Measurements from ENCODE around the gene RHOBTB3. TPM values are rescaled to one million over a fixed set of nuclear protein-coding genes. Genes with fewer than 3 reads are reported as not detected.

The RHOBTB3 gene
- total RNA-seq, 1 experiment from 2014 or later, result 85.6 TPM

DNA sequence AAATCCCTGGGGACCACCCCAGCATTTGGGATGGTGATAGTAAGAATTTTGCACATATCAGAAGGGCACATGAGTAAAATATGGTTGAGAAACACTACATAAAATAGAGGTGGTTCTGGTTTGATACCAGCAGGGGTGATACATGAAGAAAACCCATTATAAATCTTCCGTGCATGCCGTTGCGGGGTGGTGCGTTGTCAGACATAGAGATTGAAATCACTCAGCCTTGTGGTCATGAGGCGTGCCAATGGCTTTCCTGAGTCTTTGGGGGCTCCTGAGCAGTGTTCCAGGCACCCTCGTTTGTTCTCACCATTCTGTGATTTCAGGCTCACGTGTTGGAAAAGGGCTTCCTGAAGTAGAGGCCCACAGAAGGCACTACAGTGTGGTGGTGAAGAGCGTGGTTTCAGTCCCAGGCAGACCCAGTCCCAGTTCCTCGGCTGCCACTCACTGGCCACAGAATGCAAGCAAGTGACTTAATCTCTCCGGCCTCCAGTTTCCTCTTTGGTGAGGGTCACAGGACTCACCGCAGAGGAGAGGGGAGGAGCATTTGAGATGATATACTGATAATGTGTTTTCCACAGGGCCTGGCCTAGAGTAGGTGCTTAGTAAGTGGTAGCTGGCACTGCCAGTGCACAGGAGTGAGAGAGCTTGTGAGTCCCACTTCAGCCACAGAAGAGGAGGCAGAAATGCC, 111.9 kb downstream of the RHOBTB3 start:
- DNase-seq, result no peak
- Mint-ChIP-seq H3K27me3 (ENCODE audit: insufficient read depth, unreplicated experiment) (no peaks in the 10 kb centered on the region), H3K36me3 (ENCODE audit: insufficient read depth, unreplicated experiment) (no peaks in the 10 kb centered on the region), H3K9me3 (ENCODE audit: unreplicated experiment) (no peaks in the 10 kb centered on the region), H3K4me1 (ENCODE audit: low read depth, unreplicated experiment) (no peaks in the 10 kb centered on the region), H3K4me3 (ENCODE audit: unreplicated experiment) (no peak overlapping the region), H3K27ac (ENCODE audit: unreplicated experiment) (no peak overlapping the region)
- BruUV-seq (replicated peaks), result no TSS peak
- no peaks in the 10 kb centered on the region for H3K36me3 ChIP-seq (ENCODE audit: control insufficient read depth, insufficient read depth, low read length)
- no peak overlapping the region for H3K4me3 ChIP-seq (ENCODE audit: low read depth, low read length)
- ChIA-PET POLR2A (no interaction called here), CTCF (interaction anchor here (2.0 kb wide), 1 partner anchor 62 kb away, joined by 12 read pairs; no protein-coding TSS in a partner anchor)
- H3K27me3 ChIP-seq (replicated peaks; ENCODE audit: control insufficient read depth, insufficient read depth, low read length), result no peaks in the 10 kb centered on the region
- H3K4me1 ChIP-seq, result no peaks in the 10 kb centered on the region
- no peaks in the 10 kb centered on the region for H3K9me3 ChIP-seq
- TF ChIP-seq, protein P1, sequence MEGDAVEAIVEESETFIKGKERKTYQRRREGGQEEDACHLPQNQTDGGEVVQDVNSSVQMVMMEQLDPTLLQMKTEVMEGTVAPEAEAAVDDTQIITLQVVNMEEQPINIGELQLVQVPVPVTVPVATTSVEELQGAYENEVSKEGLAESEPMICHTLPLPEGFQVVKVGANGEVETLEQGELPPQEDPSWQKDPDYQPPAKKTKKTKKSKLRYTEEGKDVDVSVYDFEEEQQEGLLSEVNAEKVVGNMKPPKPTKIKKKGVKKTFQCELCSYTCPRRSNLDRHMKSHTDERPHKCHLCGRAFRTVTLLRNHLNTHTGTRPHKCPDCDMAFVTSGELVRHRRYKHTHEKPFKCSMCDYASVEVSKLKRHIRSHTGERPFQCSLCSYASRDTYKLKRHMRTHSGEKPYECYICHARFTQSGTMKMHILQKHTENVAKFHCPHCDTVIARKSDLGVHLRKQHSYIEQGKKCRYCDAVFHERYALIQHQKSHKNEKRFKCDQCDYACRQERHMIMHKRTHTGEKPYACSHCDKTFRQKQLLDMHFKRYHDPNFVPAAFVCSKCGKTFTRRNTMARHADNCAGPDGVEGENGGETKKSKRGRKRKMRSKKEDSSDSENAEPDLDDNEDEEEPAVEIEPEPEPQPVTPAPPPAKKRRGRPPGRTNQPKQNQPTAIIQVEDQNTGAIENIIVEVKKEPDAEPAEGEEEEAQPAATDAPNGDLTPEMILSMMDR (IDR thresholded peaks at IDR 0.05; ENCODE audit: insufficient read depth in 1 of 2, low read depth in 1 of 2, low read length in 1 of 2, severe bottlenecking in 1 of 2, unreplicated experiment in 1 of 2), result peak in 1 of 2 experiments; percentile 31
- intact Hi-C loops (cut with micrococcal nuclease; ENCODE audit: unreplicated experiment), result loop anchor here (1.0 to 10.0 kb wide), 2 partner anchors 62 to 288 kb away; partner anchors contain the start of genes ARSK and SKIC3

DNA sequence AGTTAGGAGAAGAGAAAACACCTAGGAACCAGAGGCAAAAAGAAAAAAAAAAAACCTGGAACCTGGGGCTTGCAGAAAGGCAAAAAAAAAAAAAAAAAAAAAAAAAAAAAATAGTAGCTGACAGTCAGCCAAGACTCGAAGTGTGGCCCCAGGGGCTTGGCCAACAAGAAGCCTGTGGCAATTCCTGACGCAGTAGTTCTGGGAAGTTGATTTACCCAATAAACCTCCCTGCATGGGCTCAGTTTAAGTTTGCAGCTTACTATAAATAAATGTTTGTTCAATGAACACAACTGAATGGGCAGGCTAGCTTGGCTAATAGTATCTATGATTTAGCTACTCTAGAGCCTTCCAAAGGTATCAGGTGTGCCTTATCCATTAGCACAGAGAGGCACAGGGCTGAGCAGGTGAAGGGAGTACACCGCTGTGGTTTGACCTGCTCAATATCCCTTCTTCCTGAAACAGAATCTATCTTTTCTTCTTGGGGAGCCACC, 112.6 kb downstream of the RHOBTB3 start:
- BruUV-seq (replicated peaks), result no TSS peak
- Mint-ChIP-seq H3K36me3 (ENCODE audit: insufficient read depth, unreplicated experiment) (no peaks in the 10 kb centered on the region), H3K4me3 (ENCODE audit: unreplicated experiment) (no peak overlapping the region), H3K27me3 (ENCODE audit: insufficient read depth, unreplicated experiment) (no peaks in the 10 kb centered on the region), H3K9me3 (ENCODE audit: unreplicated experiment) (no peaks in the 10 kb centered on the region), H3K4me1 (ENCODE audit: low read depth, unreplicated experiment) (no peaks in the 10 kb centered on the region), H3K27ac (ENCODE audit: unreplicated experiment) (no peak overlapping the region)
- TF ChIP-seq, protein P1 (IDR thresholded peaks at IDR 0.05; ENCODE audit: insufficient read depth in 1 of 2, low read depth in 1 of 2, low read length in 1 of 2, severe bottlenecking in 1 of 2, unreplicated experiment in 1 of 2), result no peak
- CTCF ChIA-PET, result interaction anchor here (2.0 kb wide), 1 partner anchor 63 kb away, joined by 12 read pairs; no protein-coding TSS in a partner anchor
- POLR2A ChIA-PET, result no interaction called here
- DNase-seq, result no peak
- Histone ChIP-seq H3K27me3 (replicated peaks; ENCODE audit: control insufficient read depth, insufficient read depth, low read length) (no peaks in the 10 kb centered on the region), H3K9me3 (no peaks in the 10 kb centered on the region), H3K4me3 (ENCODE audit: low read depth, low read length) (no peak overlapping the region), H3K36me3 (ENCODE audit: control insufficient read depth, insufficient read depth, low read length) (no peaks in the 10 kb centered on the region), H3K4me1 (no peaks in the 10 kb centered on the region)
- intact Hi-C loops (cut with micrococcal nuclease; ENCODE audit: unreplicated experiment), result loop anchor here (1.0 to 10.0 kb wide), 2 partner anchors 62 to 289 kb away; partner anchors contain the start of genes ARSK and SKIC3

DNA sequence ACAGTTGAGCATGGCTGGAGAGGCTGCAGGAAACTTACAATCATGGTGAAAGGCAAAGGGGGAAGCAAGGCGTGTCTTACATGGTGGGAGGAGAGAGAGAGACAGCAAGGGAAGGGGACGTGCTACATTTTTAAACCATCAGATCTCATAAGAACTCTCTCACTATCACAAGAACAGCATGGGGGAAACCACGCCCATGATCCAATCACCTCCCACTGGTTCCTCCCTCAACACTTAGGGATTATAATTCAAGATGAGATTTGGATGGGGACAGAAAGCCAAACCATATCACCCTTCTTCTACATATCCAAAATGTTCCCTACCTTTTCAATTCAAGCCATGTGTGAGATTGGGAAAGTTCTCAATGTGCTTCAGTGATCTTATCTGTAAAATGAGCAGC, 114.3 kb downstream of the RHOBTB3 start:
- H3K4me3 Mint-ChIP-seq (ENCODE audit: unreplicated experiment), result no peak overlapping the region
- no peaks in the 10 kb centered on the region for H3K27me3 Mint-ChIP-seq (ENCODE audit: insufficient read depth, unreplicated experiment)
- TF ChIP-seq, protein P1 (IDR thresholded peaks at IDR 0.05; ENCODE audit: insufficient read depth in 1 of 2, low read depth in 1 of 2, low read length in 1 of 2, severe bottlenecking in 1 of 2, unreplicated experiment in 1 of 2), result no peak
- H3K36me3 Mint-ChIP-seq (ENCODE audit: insufficient read depth, unreplicated experiment), result no peaks in the 10 kb centered on the region
- ChIA-PET POLR2A (no interaction called here), CTCF (no interaction called here)
- Histone ChIP-seq H3K36me3 (ENCODE audit: control insufficient read depth, insufficient read depth, low read length) (no peaks in the 10 kb centered on the region), H3K27me3 (replicated peaks; ENCODE audit: control insufficient read depth, insufficient read depth, low read length) (no peaks in the 10 kb centered on the region), H3K9me3 (no peaks in the 10 kb centered on the region), H3K4me3 (ENCODE audit: low read depth, low read length) (no peak overlapping the region), H3K4me1 (no peaks in the 10 kb centered on the region)
- intact Hi-C loops (cut with micrococcal nuclease; ENCODE audit: unreplicated experiment), result loop anchor here (10.0 kb wide), 1 partner anchor 291 kb away; the partner anchor contains the start of genes ARSK and SKIC3
- DNase-seq, result no peak
- no TSS peak for BruUV-seq (replicated peaks)
- H3K4me1 Mint-ChIP-seq (ENCODE audit: low read depth, unreplicated experiment), result no peaks in the 10 kb centered on the region
- H3K9me3 Mint-ChIP-seq (ENCODE audit: unreplicated experiment), result no peaks in the 10 kb centered on the region
- H3K27ac Mint-ChIP-seq (ENCODE audit: unreplicated experiment), result no peak overlapping the region

Other genes with a start within 250 kb of the RHOBTB3 start
- gene SKIC3, start 176.4 kb upstream of the RHOBTB3 start, total RNA-seq (2022), result 75.6 and 78.4 TPM in 2 replicates
- 5.0 and 5.5 TPM in 2 replicates for gene ARSK, start 176.2 kb upstream of the RHOBTB3 start, total RNA-seq (2022)
- gene GPR150, start 111.2 kb upstream of the RHOBTB3 start, total RNA-seq (2022), result 0.21 and 0.27 TPM in 2 replicates
- 1.6 and 2.4 TPM in 2 replicates for gene RFESD, start 84.6 kb upstream of the RHOBTB3 start, total RNA-seq (2022)
- gene SPATA9, start 48.3 kb upstream of the RHOBTB3 start, total RNA-seq (2022), result 0.34 TPM in 1 of 2 replicates, not detected in the other
- gene GLRX, start 91.4 kb downstream of the RHOBTB3 start, total RNA-seq (2022), result 17.9 and 26.4 TPM in 2 replicates
- 78.1 and 81.0 TPM in 2 replicates for gene ELL2, start 230.5 kb downstream of the RHOBTB3 start, total RNA-seq (2022)